Smooth muscle cell (in vitro differentiated cells): ENCODE data around the gene NOP16. TPM values are rescaled to one million over a fixed set of nuclear protein-coding genes. Genes with fewer than 3 reads are reported as not detected.

ENCODE experiments used
- DNase-seq: peaks from one replicate; lab custom pipeline; 2025; ENCODE audit not compliant: unreplicated experiment; lab: John Stamatoyannopoulos, UW
- H2AFZ ChIP-seq: fragments of 200-600 bp; sonication (generic); 2 replicates; pipeline ENCODE4 v1.6.0; 2016; ENCODE audit warnings: antibody characterized with exemption, low read depth, mild to moderate bottlenecking
- H3F3A ChIP-seq: fragments of 200-600 bp; sonication (generic); 2 replicates; pipeline ENCODE4 v1.6.0; 2017; ENCODE audit warnings: antibody characterized with exemption, low read depth
- H3K27ac ChIP-seq: fragments of 200-600 bp; sonication (generic); 2 replicates; pipeline ENCODE4 v1.5.1; 2016; ENCODE audit warnings: low read depth, mild to moderate bottlenecking
- H3K27me3 ChIP-seq: fragments of 200-600 bp; sonication (generic); 2 replicates; pipeline ENCODE4 v1.6.1; 2016; ENCODE audit warnings: low read depth, mild to moderate bottlenecking
- H3K36me3 ChIP-seq: fragments of 200-600 bp; sonication (generic); 2 replicates; pipeline ENCODE4 v1.5.1; 2016; ENCODE audit warnings: low read depth
- H3K4me1 ChIP-seq: fragments of 200-600 bp; sonication (generic); 2 replicates; pipeline ENCODE4 v1.5.1; 2016; ENCODE audit warnings: low read depth
- H3K4me2 ChIP-seq: fragments of 200-600 bp; sonication (generic); 2 replicates; pipeline ENCODE4 v1.6.0; 2016; ENCODE audit warnings: mild to moderate bottlenecking
- H3K4me3 ChIP-seq: fragments of 200-600 bp; sonication (generic); 2 replicates; pipeline ENCODE4 v1.5.1; 2016; ENCODE audit warnings: mild to moderate bottlenecking
- H3K79me2 ChIP-seq: fragments of 200-600 bp; sonication (generic); 2 replicates; pipeline ENCODE4 v1.6.0; 2016; ENCODE audit warnings: low read depth, mild to moderate bottlenecking
- H3K9ac ChIP-seq: fragments of 200-600 bp; sonication (generic); 2 replicates; pipeline ENCODE4 v1.6.0; 2016; ENCODE audit warnings: low read depth
- H3K9me3 ChIP-seq: fragments of 200-600 bp; sonication (generic); replicated peaks from 2 replicates; pipeline ENCODE4 v1.5.1; 2016; ENCODE audit warnings: low read depth
- H4K20me1 ChIP-seq: fragments of 200-600 bp; sonication (generic); 2 replicates; pipeline ENCODE4 v1.6.0; 2016; ENCODE audit warnings: low read depth
- WGBS: methylation state at CpG from one replicate; pipeline ENCODE4 v1.1.7; 2016; ENCODE audit warnings: low lambda C conversion rate; 5-methylcytosine and 5-hydroxymethylcytosine counted together
- polyA plus RNA-seq: library from polyadenylated mRNA; unstranded; fragments of >200 nt; fragmentation: Nextera tagmentation; extraction: Ambion mirVana; gene quantifications from 2 replicates; pipeline ENCODE4 v1.2.1, GENCODE V29; 2016
- total RNA-seq: library from RNA; depleted of rRNA; stranded (reverse); fragments of >200 nt; gene quantifications from 2 replicates; pipeline ENCODE4 v1.2.3, GENCODE V29; 2014
- TF ChIP-seq, protein P1 (sequence below): fragments of 200-600 bp; sonication (generic); IDR thresholded peaks from 2 replicates; pipeline ENCODE4 v1.5.1; 2017; ENCODE audit warnings: borderline replicate concordance, mild to moderate bottlenecking, antibody characterized with exemption; ENCODE audit not compliant: insufficient read depth, poor library complexity, severe bottlenecking

The NOP16 gene
- total and polyA plus RNA-seq, 2 experiments from 2014 or later = 10.7 to 27.9 TPM

DNA sequence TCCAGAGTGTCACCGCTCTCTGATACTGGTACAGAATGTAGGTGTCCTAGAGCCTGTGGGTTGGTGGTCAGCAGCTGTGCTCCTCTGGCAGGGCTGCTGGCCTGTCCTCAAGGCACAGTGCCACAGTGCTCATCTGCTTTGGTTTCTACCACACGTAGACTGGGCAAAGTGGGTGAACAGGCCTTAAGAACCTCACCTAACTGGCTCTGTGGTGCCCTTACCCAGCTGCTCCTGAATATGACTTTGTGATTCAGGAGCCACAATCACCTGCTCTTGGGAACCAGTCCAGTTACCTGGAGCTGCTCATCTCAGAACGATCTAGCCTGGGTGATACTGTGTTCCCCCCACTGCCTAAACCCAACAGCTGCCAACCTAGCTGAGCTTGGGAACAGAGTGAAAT is 6.4 kb downstream of the NOP16 start:
- no peak overlapping the region for H3K4me3 ChIP-seq
- H3K4me2 ChIP-seq = no peak overlapping the region
- DNase-seq = no peak
- 97% methylated on average over 3 of the region's 3 CpGs for WGBS
- no peaks in the 10 kb centered on the region for H3K27me3 ChIP-seq
- no peak overlapping the region for H3K27ac ChIP-seq
- peaks cover 1% of the 10 kb centered on the region for H3K4me1 ChIP-seq
- H2AFZ ChIP-seq = no peak overlapping the region
- no peaks in the 10 kb centered on the region for H3K9me3 ChIP-seq
- no peaks in the 10 kb centered on the region for H4K20me1 ChIP-seq
- H3F3A ChIP-seq = no peaks in the 10 kb centered on the region
- H3K36me3 ChIP-seq = peaks cover 7% of the 10 kb centered on the region
- TF ChIP-seq, protein P1, sequence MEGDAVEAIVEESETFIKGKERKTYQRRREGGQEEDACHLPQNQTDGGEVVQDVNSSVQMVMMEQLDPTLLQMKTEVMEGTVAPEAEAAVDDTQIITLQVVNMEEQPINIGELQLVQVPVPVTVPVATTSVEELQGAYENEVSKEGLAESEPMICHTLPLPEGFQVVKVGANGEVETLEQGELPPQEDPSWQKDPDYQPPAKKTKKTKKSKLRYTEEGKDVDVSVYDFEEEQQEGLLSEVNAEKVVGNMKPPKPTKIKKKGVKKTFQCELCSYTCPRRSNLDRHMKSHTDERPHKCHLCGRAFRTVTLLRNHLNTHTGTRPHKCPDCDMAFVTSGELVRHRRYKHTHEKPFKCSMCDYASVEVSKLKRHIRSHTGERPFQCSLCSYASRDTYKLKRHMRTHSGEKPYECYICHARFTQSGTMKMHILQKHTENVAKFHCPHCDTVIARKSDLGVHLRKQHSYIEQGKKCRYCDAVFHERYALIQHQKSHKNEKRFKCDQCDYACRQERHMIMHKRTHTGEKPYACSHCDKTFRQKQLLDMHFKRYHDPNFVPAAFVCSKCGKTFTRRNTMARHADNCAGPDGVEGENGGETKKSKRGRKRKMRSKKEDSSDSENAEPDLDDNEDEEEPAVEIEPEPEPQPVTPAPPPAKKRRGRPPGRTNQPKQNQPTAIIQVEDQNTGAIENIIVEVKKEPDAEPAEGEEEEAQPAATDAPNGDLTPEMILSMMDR = no peak
- H3K79me2 ChIP-seq = peaks cover 17% of the 10 kb centered on the region
- H3K9ac ChIP-seq = no peak overlapping the region

DNA sequence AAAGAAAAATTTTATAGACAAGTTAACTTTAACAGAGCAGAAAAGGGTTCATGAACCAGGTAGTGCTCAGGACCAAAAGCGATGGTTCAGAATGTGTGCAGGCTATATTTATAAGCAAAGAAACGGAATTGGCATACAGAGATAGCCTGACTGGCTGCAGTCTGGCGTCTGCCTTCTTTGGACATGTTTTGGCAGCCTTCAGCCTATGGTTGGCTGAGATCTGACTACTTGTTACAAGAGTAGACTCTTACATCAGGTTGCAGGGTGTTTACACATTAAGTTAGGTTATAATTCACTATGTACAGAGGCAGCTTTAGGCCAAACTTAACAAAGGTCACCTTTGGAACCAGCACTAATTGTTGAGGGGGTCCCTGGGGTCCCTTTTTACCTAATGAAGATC is 7.0 kb downstream of the NOP16 start:
- Histone ChIP-seq H3K27ac (no peak overlapping the region), H3K4me2 (no peak overlapping the region), H2AFZ (no peak overlapping the region), H3F3A (no peaks in the 10 kb centered on the region), H3K4me3 (no peak overlapping the region), H3K4me1 (no peaks in the 10 kb centered on the region), H4K20me1 (no peaks in the 10 kb centered on the region), H3K9ac (no peak overlapping the region), H3K79me2 (peaks cover 13% of the 10 kb centered on the region), H3K9me3 (no peaks in the 10 kb centered on the region), H3K36me3 (peaks cover 7% of the 10 kb centered on the region), H3K27me3 (no peaks in the 10 kb centered on the region)
- no peak for DNase-seq
- TF ChIP-seq, protein P1 = no peak
- WGBS = 97% methylated on average over 3 of the region's 3 CpGs

DNA sequence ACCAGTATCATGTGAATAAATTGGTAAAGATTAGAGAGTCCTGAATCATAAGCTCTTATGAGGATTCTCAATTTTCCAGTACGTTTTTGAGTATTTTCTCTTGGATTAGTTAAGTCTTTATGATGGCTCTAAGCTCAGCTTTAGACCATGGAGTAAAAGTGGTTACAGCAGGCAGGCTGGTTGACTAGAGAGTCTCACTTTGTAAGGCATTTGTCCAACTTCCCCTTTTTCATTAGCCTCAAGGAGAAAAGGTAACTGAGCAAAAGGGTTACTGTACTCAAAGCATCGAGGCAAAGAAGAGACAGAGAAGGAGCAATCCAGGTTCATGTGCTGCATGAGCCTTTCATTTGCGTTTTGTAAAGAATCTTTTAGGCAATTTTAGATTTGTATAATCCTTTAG is 8.5 kb downstream of the NOP16 start:
- H3K9ac ChIP-seq = no peak overlapping the region
- H3K9me3 ChIP-seq = no peaks in the 10 kb centered on the region
- H3K36me3 ChIP-seq = peaks cover 4% of the 10 kb centered on the region
- H3K4me3 ChIP-seq = no peak overlapping the region
- H3F3A ChIP-seq = no peaks in the 10 kb centered on the region
- H3K79me2 ChIP-seq = no peaks in the 10 kb centered on the region
- TF ChIP-seq, protein P1 = no peak
- no peak overlapping the region for H2AFZ ChIP-seq
- no peak overlapping the region for H3K27ac ChIP-seq
- no peaks in the 10 kb centered on the region for H3K4me1 ChIP-seq
- no peak overlapping the region for H3K4me2 ChIP-seq
- H4K20me1 ChIP-seq = no peaks in the 10 kb centered on the region
- DNase-seq = no peak
- WGBS = 91% methylated on average over 3 of the region's 3 CpGs
- no peaks in the 10 kb centered on the region for H3K27me3 ChIP-seq

DNA sequence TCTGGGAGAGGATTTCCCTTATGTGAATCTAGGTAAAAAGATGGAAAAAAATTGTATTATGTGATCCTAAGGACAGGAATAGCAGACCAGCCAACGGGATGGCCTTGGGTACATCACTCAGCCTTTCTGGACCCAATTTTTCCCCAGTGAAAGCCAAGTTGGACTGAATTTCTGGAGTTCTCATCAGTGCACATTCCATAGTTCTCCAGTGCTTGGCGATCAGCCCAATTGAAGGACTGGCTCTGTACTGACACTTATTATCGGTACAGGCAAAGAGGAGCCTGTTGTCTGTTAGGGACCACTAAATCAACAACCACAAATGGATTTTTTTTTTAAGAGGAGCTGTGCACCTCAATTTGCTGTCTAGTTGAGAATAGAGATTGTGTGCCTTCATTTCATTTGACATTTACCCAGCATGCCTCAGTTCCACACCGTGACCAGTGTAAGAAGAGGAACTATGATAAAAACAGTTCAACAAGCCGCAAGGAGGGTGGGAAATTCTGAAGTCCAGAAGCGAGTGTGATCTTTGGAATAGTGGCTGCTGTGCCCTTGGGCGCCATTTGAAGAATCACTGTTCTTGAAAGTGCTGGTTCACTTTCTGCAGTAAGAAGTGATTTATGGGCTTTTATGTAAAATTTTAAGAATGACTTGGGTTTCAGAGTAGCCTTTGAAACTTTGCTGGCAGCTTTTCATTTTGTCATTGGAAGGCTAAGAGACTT is 15.1 kb downstream of the NOP16 start:
- 93% methylated on average over 7 of the region's 7 CpGs for WGBS
- H3K9ac ChIP-seq = no peak overlapping the region
- no peaks in the 10 kb centered on the region for H3F3A ChIP-seq
- TF ChIP-seq, protein P1 = no peak
- H3K79me2 ChIP-seq = no peaks in the 10 kb centered on the region
- no peak overlapping the region for H3K27ac ChIP-seq
- H2AFZ ChIP-seq = no peak overlapping the region
- no peaks in the 10 kb centered on the region for H3K27me3 ChIP-seq
- DNase-seq = no peak
- H3K9me3 ChIP-seq = no peaks in the 10 kb centered on the region
- no peaks in the 10 kb centered on the region for H3K4me1 ChIP-seq
- H3K4me2 ChIP-seq = no peak overlapping the region
- no peaks in the 10 kb centered on the region for H3K36me3 ChIP-seq
- no peaks in the 10 kb centered on the region for H4K20me1 ChIP-seq
- H3K4me3 ChIP-seq = no peak overlapping the region
